Panc1 (cell line): ENCODE results near the gene KCNK10. TPM values are rescaled to one million over a fixed set of nuclear protein-coding genes. Genes with fewer than 3 reads are reported as not detected.

Source experiments
- ATAC-seq: fragments of 200-7000 bp; cut with Tn5 transposase; 2 replicates; pipeline ENCODE4 v1.9.1; 2020; ENCODE audit warnings: mild to moderate bottlenecking, moderate library complexity
- BruUV-seq: library from RNA; stranded (reverse); fragments of 400-500 nt; replicated peaks from 2 replicates; lab custom pipeline; 2021; lab: Mats Ljungman, UMichigan
- CTCF ChIA-PET: fragments of 300-600 bp; sonication (Branson Sonifier 250); formaldehyde crosslinking; loops from one replicate; lab custom pipeline; 2022; ENCODE audit warnings: antibody characterized with exemption; lab: Charles Lee
- POLR2A ChIA-PET: fragments of 300-600 bp; sonication (Branson Sonifier 250); formaldehyde crosslinking; loops from one replicate; lab custom pipeline; 2022; ENCODE audit warnings: antibody characterized with exemption; lab: Charles Lee
- DNase-seq: peaks from one replicate; pipeline ENCODE4 v3.0.0-alpha.2; 2010; ENCODE audit warnings: low read depth, low spot score
- H3K27ac ChIP-seq: 2 replicates; pipeline ENCODE4 v1.5.1; 2011; ENCODE audit warnings: mild to moderate bottlenecking, low read length, inconsistent platforms
- H3K27me3 ChIP-seq: fragments of 200-500 bp; sonication (Bioruptor generic); 2 replicates; pipeline ENCODE4 v1.6.0; 2014; ENCODE audit warnings: low read length, inconsistent platforms; ENCODE audit not compliant: control insufficient read depth, insufficient read depth
- H3K36me3 ChIP-seq: fragments of 200-500 bp; sonication (Bioruptor generic); 2 replicates; pipeline ENCODE4 v1.5.1; 2014; ENCODE audit warnings: inconsistent platforms, mild to moderate bottlenecking, low read length, moderate library complexity; ENCODE audit not compliant: control insufficient read depth, insufficient read depth
- H3K4me1 ChIP-seq: 2 replicates; pipeline ENCODE4 v1.5.1; 2011; ENCODE audit warnings: inconsistent platforms, mild to moderate bottlenecking, low read length, moderate library complexity; ENCODE audit not compliant: control insufficient read depth, insufficient read depth
- H3K4me3 ChIP-seq, 2 experiments: 2 replicates each; pipeline ENCODE4 v1.5.1; 2011 to 2012; ENCODE audit warnings: low read depth in 2 of 2, low read length in 2 of 2, mild to moderate bottlenecking in 2 of 2, inconsistent platforms in 1 of 2, moderate library complexity in 1 of 2
- H3K9me3 ChIP-seq: fragments of 200-500 bp; sonication (Bioruptor generic); 2 replicates; pipeline ENCODE4 v1.5.1; 2014; ENCODE audit warnings: low read depth, mild to moderate bottlenecking, inconsistent platforms, low read length, moderate library complexity; ENCODE audit not compliant: control insufficient read depth, insufficient read depth
- CTCF ChIP-seq: fragments of 450-650 bp; IDR thresholded peaks from 2 replicates; pipeline ENCODE4 v1.5.1; 2017; ENCODE audit warnings: mild to moderate bottlenecking
- POLR2AphosphoS5 ChIP-seq: IDR thresholded peaks from 2 replicates; pipeline ENCODE4 v1.6.1; 2012; ENCODE audit warnings: mild to moderate bottlenecking, low read depth, low read length, moderate library complexity
- REST ChIP-seq, 2 experiments: IDR thresholded peaks; 2 replicates each; pipeline ENCODE4 v1.6.1; 2011 to 2012; ENCODE audit warnings: low read depth in 2 of 2, control low read depth in 1 of 2, low read length in 1 of 2, mild to moderate bottlenecking in 1 of 2, moderate library complexity in 1 of 2; ENCODE audit not compliant: insufficient read depth in 1 of 2
- SIN3A ChIP-seq: IDR thresholded peaks from 2 replicates; pipeline ENCODE4 v1.6.1; 2012; ENCODE audit warnings: low read depth, mild to moderate bottlenecking, low read length, moderate library complexity, borderline replicate concordance; ENCODE audit not compliant: insufficient read depth
- TCF7L2 ChIP-seq: IDR thresholded peaks from 2 replicates; pipeline ENCODE4 v1.6.1; 2011; ENCODE audit warnings: mild to moderate bottlenecking, low read depth, low read length, inconsistent platforms
- in situ Hi-C: cut with HindIII; loops from 2 replicates; pipeline ENCODE4 v1.10.0; 2016; ENCODE audit warnings: low sequenced_read_pairs, low pct_unique_long_range_greater_than_20kb
- intact Hi-C: fragments of 100-400 bp; cut with micrococcal nuclease; formaldehyde crosslinking; loops from one replicate; pipeline ENCODE4 v1.10.0; 2022; ENCODE audit not compliant: unreplicated experiment
- total RNA-seq: library from RNA; stranded (reverse); gene quantifications from one replicate; pipeline ENCODE4 v1.2.1, GENCODE V29; 2021; ENCODE audit not compliant: unreplicated experiment

KCNK10 gene
- total RNA-seq, 1 experiment from 2014 or later: 0.28 TPM

GRCh38 chr14:88310021-88310420 lies 13.0 kb downstream of the KCNK10 start:
- no TSS peak for BruUV-seq
- in situ Hi-C loops: no loop called here

GRCh38 chr14:88305528-88306322 lies 17.3 kb downstream of the KCNK10 start:
- ATAC-seq: no peak
- Histone ChIP-seq H3K9me3 (no peaks in the 10 kb centered on the region), H3K4me1 (no peaks in the 10 kb centered on the region), H3K4me3 (no peak overlapping the region), H3K27me3 (peaks cover 2% of the 10 kb centered on the region; the same call in 1 of the 2 replicates), H3K27ac (no peak overlapping the region), H3K36me3 (no peaks in the 10 kb centered on the region)
- CTCF ChIA-PET: no interaction called here
- no peak for TF ChIP-seq REST (IDR thresholded peaks at IDR 0.05; ENCODE audit: insufficient read depth in 1 of 2, low read depth in 2 of 2, low read length in 1 of 2)
- TF ChIP-seq TCF7L2: no peak
- TF ChIP-seq CTCF: no peak
- no peak for TF ChIP-seq POLR2AphosphoS5
- TF ChIP-seq SIN3A: no peak
- DNase-seq: no peak
- BruUV-seq: no TSS peak
- POLR2A ChIA-PET: no interaction called here
- in situ Hi-C loops (no loop called here), intact Hi-C loops (no loop called here)

More at GRCh38 chr14:88310021-88310420, 13.0 kb downstream of the KCNK10 start:
- intact Hi-C loops: no loop called here
- H3K27me3 ChIP-seq: no peaks in the 10 kb centered on the region
- no peak overlapping the region for H3K27ac ChIP-seq
- H3K4me1 ChIP-seq: no peaks in the 10 kb centered on the region
- H3K9me3 ChIP-seq: no peaks in the 10 kb centered on the region
- ATAC-seq (no peak), DNase-seq (no peak)
- TF ChIP-seq SIN3A: no peak
- no peak for TF ChIP-seq TCF7L2
- no peak for TF ChIP-seq REST (IDR thresholded peaks at IDR 0.05; ENCODE audit: insufficient read depth in 1 of 2, low read depth in 2 of 2, low read length in 1 of 2)
- TF ChIP-seq CTCF: no peak
- TF ChIP-seq POLR2AphosphoS5: no peak
- H3K4me3 ChIP-seq: no peak overlapping the region
- no peaks in the 10 kb centered on the region for H3K36me3 ChIP-seq
- ChIA-PET POLR2A (no interaction called here), CTCF (no interaction called here)
